T-helper 1 cell (primary cell): ENCODE results near the gene ANKZF1.

ENCODE experiments used
- DNase-seq, 5 donors: peaks; one replicate each; pipeline ENCODE4 v3.0.0-alpha.2; 2012 to 2020

ANKZF1 gene

DNA sequence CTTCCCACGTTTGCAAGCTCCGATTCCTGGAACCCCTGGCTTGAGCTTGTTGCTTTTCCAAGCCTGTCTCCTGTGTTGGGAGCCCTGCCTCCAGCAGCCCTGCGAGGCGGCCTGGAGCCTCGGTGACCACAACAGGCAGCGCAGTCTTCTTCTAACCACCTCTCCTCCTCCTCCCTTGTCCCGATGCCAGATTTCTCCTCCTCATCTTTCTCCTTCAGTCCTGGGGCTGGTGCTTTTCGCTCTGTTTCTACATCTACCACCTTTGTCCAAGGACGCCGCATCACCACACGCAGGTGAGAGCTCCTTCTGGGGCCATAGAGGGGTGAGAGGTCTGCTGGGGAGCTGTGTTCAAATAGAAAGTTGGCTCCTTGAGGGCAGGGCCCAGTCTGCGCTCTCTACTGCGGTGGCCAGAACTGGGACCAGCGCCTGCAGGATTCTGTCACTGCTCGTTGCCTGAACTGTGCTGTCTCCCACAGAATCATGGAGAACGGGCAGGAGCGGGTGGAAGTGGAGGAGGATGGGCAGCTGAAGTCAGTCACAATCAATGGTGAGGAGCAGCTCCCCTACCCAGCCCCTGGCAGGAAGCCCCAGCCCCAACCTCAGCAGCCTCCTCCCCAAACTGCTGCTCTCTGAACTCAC is 53.5 kb downstream of the ANKZF1 start:
- no peak for DNase-seq

DNA sequence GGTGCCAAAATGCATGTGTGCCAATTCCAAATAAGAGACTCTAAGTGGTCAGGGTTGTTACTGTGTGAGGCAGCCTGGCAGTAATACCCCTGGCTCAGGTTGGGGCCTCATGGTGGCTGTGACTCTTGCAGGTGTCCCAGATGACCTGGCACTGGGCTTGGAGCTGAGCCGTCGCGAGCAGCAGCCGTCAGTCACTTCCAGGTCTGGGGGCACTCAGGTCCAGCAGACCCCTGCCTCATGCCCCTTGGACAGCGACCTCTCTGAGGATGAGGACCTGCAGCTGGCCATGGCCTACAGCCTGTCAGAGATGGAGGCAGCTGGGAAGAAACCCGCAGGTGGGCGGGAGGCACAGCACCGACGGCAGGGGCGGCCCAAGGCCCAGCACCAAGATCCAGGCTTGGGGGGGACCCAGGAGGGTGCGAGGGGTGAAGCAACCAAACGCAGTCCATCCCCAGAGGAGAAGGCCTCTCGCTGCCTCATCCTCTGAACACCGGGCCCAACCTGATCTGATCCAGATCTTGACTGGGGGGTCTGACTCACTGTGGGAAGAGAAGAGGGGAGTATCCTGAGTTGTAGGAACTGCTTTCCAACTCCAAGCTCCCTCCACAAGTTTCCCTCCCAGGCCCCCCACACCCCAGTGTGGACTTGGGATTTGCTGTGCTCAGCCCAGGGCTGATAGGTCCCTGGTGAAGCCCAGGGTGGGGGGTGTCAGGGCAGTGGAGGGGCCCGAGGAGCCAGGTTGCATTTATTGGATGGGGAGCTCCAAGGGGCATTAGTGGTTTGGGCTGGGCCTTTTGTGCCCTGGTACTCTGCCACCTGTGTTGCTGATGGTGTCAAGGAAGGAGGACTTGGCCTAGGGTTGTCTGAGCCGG is 55.1 kb downstream of the ANKZF1 start:
- no peak for DNase-seq

DNA sequence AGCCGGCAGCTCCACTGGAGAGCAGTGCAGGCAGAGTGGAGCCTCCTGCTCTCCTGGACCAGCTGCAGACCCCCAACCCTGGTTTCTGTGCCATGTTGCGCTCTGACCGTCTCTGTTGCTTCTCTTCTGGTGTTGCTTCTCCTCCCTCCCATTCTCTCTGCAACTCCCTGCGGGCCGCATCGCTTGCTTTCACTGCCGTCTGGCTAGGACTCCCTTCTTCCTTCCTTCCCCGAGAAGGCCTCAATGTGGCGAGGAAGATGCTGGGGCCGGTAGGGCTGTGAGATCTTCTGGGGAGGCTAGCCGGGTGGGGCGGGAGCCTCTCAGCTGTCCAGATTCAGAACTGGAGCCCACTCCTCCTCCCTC is 55.7 kb downstream of the ANKZF1 start:
- DNase-seq, result no peak

DNA sequence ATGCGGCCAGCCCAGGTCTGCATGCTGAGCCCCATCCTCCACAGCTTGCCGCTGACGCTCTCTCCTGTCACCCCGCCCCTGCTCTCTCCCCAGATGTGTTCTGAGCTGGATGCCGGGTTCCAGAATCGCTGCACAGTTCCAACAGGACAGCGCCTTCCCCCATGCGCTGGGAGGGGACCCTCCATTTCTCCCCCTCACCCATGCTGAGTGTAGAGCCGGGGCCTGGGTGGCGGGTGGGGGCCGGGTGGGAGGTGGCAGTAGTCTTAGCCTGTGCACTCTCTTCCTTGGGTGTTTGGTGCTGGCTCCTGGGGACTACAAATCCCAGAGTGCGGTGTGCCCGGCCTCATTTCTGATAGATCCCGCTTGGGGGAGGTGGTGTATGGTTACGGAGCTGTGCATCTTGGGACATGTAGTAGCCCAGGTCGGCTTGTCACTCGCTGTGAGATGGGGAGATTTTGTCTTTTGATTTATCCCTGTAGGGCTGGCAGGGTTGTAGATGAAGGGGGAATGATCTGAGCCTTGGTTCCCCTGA is 56.4 kb downstream of the ANKZF1 start:
- DNase-seq, result no peak
